DMS53 (cell line): ENCODE data around the gene CACNA2D4.

Source experiments
- DNase-seq: peaks from one replicate; lab custom pipeline; 2025; lab: John Stamatoyannopoulos, UW

CACNA2D4 gene

GRCh38 chr12:1870086-1870485 lies 48.4 kb downstream of the CACNA2D4 start:
- DNase-seq, result no peak

DNA sequence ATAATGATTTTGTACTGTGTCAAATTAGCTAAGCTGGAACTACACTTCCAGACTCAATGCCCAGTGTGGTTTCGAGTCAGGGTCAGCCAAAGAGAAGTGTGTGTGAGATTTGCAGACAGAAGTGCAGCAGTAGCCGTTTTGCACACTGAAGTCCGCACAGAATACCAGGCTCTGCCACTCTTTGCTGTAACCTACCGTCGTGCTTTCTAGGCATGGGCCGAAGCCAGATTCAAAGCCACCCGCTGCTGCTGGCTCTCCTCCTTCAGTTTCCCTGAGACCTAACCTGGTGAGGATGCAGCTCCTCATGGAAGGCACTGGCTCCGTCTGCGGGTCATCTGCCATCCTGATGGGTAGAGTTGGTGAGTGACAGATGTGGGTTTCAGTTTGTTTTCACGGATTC lies 49.3 kb downstream of the CACNA2D4 start:
- no peak for DNase-seq

DNA sequence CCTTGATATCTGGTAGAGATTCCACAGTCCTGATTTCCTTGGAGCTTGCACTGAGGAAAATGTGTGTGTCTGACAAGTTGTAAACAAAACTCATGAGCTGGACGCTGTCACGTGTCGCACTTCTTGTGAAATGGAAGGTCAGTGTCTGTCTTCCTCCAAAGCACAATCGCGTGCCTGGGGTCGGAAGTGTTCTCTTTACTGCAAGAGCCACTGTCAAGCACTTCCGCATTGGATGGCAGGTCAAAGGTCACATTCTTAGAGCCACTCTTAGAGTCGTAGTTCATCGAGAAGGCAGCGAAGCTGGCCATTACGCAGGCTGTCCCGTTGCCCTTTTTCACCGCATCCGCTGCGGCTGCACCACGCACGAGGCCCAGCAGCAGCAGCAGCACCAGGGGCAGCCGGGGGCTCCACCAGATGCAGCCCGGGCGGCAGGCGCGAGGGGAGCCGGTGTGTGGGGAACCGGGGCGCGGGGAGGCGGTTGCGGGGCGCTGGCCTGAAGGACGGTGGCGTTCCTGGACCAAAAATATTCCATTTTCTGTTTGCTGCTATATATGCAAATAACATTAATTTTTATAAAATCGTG lies 53.1 kb downstream of the CACNA2D4 start:
- peak; percentile 25 for DNase-seq

DNA sequence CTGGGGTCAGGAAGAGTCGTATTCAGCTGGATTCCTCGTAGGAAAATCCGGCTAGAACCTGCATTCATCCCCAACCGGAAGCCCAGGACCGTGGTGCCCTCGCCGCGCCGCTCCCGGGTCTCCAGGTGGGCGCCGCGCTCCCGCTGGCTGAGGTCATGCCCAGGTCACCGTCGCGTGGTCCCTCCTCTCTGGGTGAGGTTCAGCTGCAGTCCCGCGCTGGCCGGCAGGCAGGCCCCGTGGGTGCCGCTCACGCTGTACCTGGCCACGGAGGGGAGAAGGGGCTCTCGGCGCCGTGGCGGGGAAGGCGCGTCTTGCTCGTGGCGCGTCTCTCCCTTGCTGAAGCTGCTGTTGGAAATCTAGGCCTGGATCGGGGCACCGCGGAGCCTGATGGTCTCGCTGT lies 53.6 kb downstream of the CACNA2D4 start:
- no peak for DNase-seq

DNA sequence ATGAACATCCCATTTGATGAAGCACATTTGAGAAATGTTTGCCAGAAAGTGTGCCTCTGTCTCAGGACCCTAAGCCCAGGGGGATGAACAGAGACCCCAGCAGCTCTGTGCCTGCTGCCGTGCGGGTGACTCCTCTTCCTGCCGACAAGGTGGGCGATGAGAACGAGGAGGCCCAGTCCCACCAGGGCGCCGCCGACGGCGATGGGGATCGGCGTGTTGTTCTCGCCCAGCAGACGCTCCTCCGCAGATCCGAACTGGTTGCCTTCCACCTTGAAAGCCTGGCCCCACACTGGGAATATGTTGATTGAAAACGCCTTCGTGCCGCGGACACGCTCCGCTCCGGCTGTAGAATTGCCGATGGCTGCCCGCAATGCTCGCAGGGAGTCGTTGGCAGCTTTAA lies 54.0 kb downstream of the CACNA2D4 start:
- DNase-seq, result no peak

DNA sequence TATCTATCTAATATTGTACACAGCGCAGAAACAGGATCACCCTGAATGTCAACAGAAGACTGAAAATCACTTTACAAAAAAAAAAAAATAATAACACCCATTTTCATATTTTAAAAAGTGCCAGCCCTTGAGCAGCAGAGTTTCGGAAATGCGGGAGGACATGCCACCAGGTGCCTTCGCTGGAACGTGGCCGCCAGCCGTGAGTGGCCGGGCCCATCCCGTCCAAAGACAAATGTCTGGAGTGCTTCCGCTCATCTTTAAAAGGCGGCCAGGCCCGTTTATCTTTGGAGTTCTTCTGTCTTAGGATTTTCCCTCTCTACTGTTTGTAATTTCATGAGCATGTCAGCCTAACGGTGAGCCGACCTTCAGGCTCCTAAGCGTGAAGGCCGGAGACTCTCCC lies 54.6 kb downstream of the CACNA2D4 start:
- DNase-seq, result no peak

- no peak for DNase-seq
Observed at GRCh38 chr12:1862973-1863372, 55.5 kb downstream of the CACNA2D4 start.

GRCh38 chr12:1859643-1860042 lies 58.8 kb downstream of the CACNA2D4 start:
- peak; percentile 28 for DNase-seq

DNA sequence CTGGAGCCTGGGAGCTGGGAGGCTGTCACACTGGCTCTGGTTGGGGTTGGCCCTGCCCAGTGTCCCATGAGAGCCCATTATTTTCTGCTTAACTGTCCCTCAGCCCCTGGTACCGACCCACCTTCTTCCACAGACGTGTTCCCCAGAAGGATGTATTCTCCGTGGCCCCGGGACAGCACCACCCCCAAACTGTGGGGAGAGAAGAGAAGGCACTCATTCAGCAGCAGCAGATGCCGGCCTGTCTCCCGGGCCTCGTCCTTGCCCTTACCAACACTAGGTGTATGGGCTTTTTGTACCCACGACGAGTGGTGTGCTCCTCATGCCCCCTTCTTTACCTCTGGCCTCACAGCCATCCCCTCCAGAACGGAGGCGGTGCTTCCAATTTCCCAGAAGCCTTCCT lies 60.0 kb downstream of the CACNA2D4 start:
- DNase-seq, result no peak

GRCh38 chr12:1857821-1858220 lies 60.6 kb downstream of the CACNA2D4 start:
- no peak for DNase-seq

GRCh38 chr12:1857086-1857485 lies 61.4 kb downstream of the CACNA2D4 start:
- no peak for DNase-seq

DNA sequence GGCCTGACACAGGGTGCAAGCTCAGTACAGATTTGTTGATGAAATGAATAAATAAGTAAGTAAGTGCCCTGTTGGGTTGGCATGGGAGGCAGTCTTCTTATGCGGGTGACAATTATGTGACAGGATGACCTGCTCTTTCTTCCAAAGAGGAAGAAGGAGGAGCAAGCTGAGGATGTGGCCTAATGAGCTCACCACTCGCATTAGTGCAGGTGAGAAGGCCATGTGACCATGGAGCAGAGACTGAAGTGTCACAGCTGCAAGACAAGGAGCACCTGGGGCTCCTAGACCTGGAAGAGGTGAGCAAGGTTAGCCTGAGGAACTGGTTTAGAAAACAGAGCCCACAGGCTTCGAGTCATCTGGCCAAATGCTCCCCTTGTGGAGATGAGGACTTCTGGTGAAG lies 63.2 kb downstream of the CACNA2D4 start:
- DNase-seq, result peak; percentile 67

DNA sequence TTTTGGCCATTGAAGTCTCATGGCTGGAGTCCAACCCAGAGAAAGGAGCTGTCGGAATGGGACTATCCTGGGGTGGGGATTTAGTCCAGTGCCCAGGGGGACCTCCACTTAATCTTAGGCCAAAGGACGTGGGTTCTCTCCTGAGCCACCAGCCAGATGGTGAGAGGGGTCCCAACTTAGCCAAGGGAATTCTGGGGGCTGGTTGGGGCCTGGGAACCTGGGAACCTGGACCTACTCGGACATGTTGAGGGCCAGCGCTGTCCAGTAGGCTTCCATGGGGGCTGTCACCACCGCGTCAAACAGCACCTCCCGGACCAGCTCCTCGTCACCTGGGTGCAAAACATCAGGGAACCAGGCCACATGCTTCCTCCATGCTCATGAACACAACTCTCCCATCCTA lies 64.7 kb downstream of the CACNA2D4 start:
- no peak for DNase-seq

DNA sequence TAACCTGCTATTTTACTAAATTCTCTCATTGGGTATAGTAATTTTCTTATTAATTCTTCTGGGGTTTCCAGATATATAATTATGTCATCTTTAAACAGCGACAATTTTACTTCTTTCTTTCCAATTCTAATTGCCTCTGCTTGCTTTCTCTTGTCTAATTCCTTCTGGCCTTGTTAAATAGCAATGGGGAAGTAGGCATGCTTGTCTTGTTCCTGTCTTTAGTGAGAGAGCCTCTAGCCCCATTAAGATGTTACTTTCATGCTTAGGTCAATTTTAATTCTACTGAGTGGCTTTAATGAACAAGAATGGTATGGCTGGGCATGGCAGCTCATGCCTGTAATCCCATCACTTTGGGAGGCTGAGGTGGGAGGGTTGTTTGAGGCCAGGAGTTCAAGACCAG lies 66.4 kb downstream of the CACNA2D4 start:
- DNase-seq, result no peak

GRCh38 chr12:1851151-1851701 lies 67.2 kb downstream of the CACNA2D4 start:
- no peak for DNase-seq

- no peak for DNase-seq
Observed at GRCh38 chr12:1848745-1849144, 69.7 kb downstream of the CACNA2D4 start.

DNA sequence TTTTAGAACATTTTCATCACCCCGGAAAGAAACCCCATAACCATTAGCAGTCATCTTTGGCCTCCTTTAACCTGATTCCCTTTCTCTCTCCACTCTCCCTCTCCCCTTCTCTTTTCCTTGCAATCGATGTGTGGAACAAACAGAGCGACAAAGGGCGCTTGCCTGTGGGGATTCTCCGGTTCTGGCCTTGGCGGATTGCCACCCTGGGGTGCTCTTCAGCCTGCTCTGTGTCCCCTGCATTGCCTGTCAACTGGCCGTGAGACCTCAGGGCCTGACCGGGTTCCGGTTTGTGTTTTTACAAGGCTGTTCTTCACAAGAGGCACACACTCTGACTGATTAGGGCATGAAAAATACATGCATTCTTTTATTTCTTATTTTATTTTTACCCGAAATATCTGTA lies 70.3 kb downstream of the CACNA2D4 start:
- no peak for DNase-seq

GRCh38 chr12:1847411-1847810 lies 71.0 kb downstream of the CACNA2D4 start:
- DNase-seq, result no peak

- DNase-seq, result no peak
Observed at GRCh38 chr12:1846421-1847405, 71.7 kb downstream of the CACNA2D4 start.

DNA sequence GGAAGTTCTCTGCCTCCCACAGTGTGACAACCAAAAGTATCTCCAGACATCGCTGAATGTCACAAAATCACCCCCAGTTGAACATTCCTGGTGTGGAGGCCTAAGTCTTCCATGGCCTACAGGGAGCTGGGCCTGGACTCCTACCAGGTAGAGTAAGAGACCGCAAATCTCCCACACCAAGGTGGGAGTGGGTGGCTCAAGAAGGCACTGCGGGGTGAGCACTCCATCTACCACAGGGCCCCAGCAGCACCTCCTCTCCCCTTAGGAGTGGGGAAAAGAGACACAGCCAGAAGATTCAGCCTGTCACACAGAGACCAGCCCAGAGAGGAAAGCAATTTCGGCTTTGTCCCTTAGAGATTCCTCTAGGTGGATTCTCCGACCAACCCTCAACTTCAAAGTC lies 72.6 kb downstream of the CACNA2D4 start:
- no peak for DNase-seq

- DNase-seq, result no peak
Observed at GRCh38 chr12:1845427-1845826, 73.0 kb downstream of the CACNA2D4 start.

- no peak for DNase-seq
Observed at GRCh38 chr12:1844661-1845409, 73.6 kb downstream of the CACNA2D4 start.
